H9 (cell line): ENCODE measurements around the gene DNAJB5. TPM values are rescaled to one million over a fixed set of nuclear protein-coding genes. Genes with fewer than 3 reads are reported as not detected.

ENCODE experiments used
- DNase-seq: peaks from one replicate; pipeline ENCODE4 v3.0.0-alpha.2; 2017
- H2AFZ ChIP-seq: one replicate; pipeline ENCODE4 v1.6.1; 2013; ENCODE audit warnings: mild to moderate bottlenecking, low read length, control low read depth, moderate library complexity
- H2AK5ac ChIP-seq: 2 replicates; pipeline ENCODE4 v1.6.1; 2013; ENCODE audit warnings: low read length, control low read depth, mixed read lengths; ENCODE audit not compliant: insufficient read length
- H2BK120ac ChIP-seq: one replicate; pipeline ENCODE4 v1.6.1; 2013; ENCODE audit warnings: low read depth, mild to moderate bottlenecking, low read length, control low read depth, inconsistent platforms; ENCODE audit not compliant: poor library complexity, severe bottlenecking
- H2BK12ac ChIP-seq: 2 replicates; pipeline ENCODE4 v1.6.1; 2013; ENCODE audit warnings: low read length, control low read depth, mixed read lengths, low read depth; ENCODE audit not compliant: insufficient read length
- H2BK15ac ChIP-seq: 2 replicates; pipeline ENCODE4 v1.6.1; 2013; ENCODE audit warnings: low read depth, low read length, control low read depth
- H2BK20ac ChIP-seq: one replicate; pipeline ENCODE4 v1.6.1; 2013; ENCODE audit warnings: low read depth, mild to moderate bottlenecking, low read length, control low read depth, inconsistent platforms; ENCODE audit not compliant: poor library complexity, severe bottlenecking
- H2BK5ac ChIP-seq: 2 replicates; pipeline ENCODE4 v1.6.1; 2013; ENCODE audit warnings: low read length, control low read depth, mixed read lengths; ENCODE audit not compliant: insufficient read length
- H3K14ac ChIP-seq: 2 replicates; pipeline ENCODE4 v1.6.1; 2013; ENCODE audit warnings: low read length, control low read depth; ENCODE audit not compliant: insufficient read depth
- H3K18ac ChIP-seq: 2 replicates; pipeline ENCODE4 v1.6.1; 2013; ENCODE audit warnings: low read depth, mild to moderate bottlenecking, mixed read lengths, low read length, control low read depth; ENCODE audit not compliant: insufficient read length
- H3K23ac ChIP-seq: 2 replicates; pipeline ENCODE4 v1.6.1; 2013; ENCODE audit warnings: low read length, control low read depth, mixed read lengths, low read depth; ENCODE audit not compliant: insufficient read length
- H3K23me2 ChIP-seq: 2 replicates; pipeline ENCODE4 v1.6.1; 2013; ENCODE audit warnings: low read depth, mild to moderate bottlenecking, mixed read lengths, low read length, control low read depth; ENCODE audit not compliant: insufficient read length, poor library complexity, severe bottlenecking
- H3K27ac ChIP-seq: 2 replicates; pipeline ENCODE4 v1.5.1; 2013; ENCODE audit warnings: low read length, control low read depth, mixed read lengths, low read depth; ENCODE audit not compliant: insufficient read length
- H3K27me3 ChIP-seq: 2 replicates; pipeline ENCODE4 v1.6.1; 2013; ENCODE audit warnings: low read length, control low read depth, inconsistent platforms; ENCODE audit not compliant: insufficient read depth
- H3K4ac ChIP-seq: 2 replicates; pipeline ENCODE4 v1.6.1; 2013; ENCODE audit warnings: low read depth, mild to moderate bottlenecking, control low read depth, inconsistent platforms, low read length, moderate library complexity
- H3K4me1 ChIP-seq: 2 replicates; pipeline ENCODE4 v1.6.1; 2013; ENCODE audit warnings: low read length, control low read depth, inconsistent platforms; ENCODE audit not compliant: insufficient read depth
- H3K4me2 ChIP-seq: 2 replicates; pipeline ENCODE4 v1.6.1; 2013; ENCODE audit warnings: low read length, control low read depth, mixed read lengths; ENCODE audit not compliant: insufficient read length, insufficient read depth
- H3K56ac ChIP-seq: 2 replicates; pipeline ENCODE4 v1.6.1; 2013; ENCODE audit warnings: low read depth, mild to moderate bottlenecking, mixed read lengths, low read length, control low read depth; ENCODE audit not compliant: insufficient read length
- H3K79me1 ChIP-seq: 2 replicates; pipeline ENCODE4 v1.6.1; 2013; ENCODE audit warnings: low read depth, mild to moderate bottlenecking, moderate library complexity, low read length, control low read depth, inconsistent platforms; ENCODE audit not compliant: insufficient read depth, poor library complexity, severe bottlenecking
- H3K79me2 ChIP-seq: 2 replicates; pipeline ENCODE4 v1.6.1; 2013; ENCODE audit warnings: low read length, control low read depth, inconsistent platforms; ENCODE audit not compliant: insufficient read depth
- H3K9ac ChIP-seq: 2 replicates; pipeline ENCODE4 v1.6.1; 2013; ENCODE audit warnings: low read length, control low read depth, mixed read lengths; ENCODE audit not compliant: insufficient read length; ENCODE audit errors: extremely low read depth
- H3K9me3 ChIP-seq: one replicate; pipeline ENCODE4 v1.6.1; 2013; ENCODE audit warnings: low read depth, low read length, inconsistent platforms; ENCODE audit not compliant: control insufficient read depth
- H3T11ph ChIP-seq: one replicate; pipeline ENCODE4 v1.6.1; 2013; ENCODE audit warnings: mild to moderate bottlenecking, low read length, control low read depth, inconsistent platforms
- H4K20me1 ChIP-seq: one replicate; pipeline ENCODE4 v1.6.1; 2013; ENCODE audit not compliant: control insufficient read depth, insufficient read length, insufficient read depth
- H4K5ac ChIP-seq: 2 replicates; pipeline ENCODE4 v1.6.1; 2013; ENCODE audit warnings: low read depth, mild to moderate bottlenecking, mixed read lengths, low read length, control low read depth; ENCODE audit not compliant: insufficient read length
- H4K8ac ChIP-seq: replicated peaks from 2 replicates; pipeline ENCODE4 v1.6.1; 2013; ENCODE audit warnings: low read length, control low read depth, mixed read lengths, low read depth; ENCODE audit not compliant: insufficient read length
- H4K91ac ChIP-seq: 2 replicates; pipeline ENCODE4 v1.6.1; 2013; ENCODE audit warnings: low read depth, mild to moderate bottlenecking, moderate library complexity, mixed read lengths, low read length, control low read depth; ENCODE audit not compliant: insufficient read length
- H3K27ac Mint-ChIP-seq, 3 experiments: 2 replicates in 2 of 3; 3 replicates in 1 of 3; pipeline ENCODE4 v1.8.0; 2020 to 2021; ENCODE audit warnings: mixed read lengths in 3 of 3, mild to moderate bottlenecking in 1 of 3, moderate library complexity in 1 of 3
- H3K27me3 Mint-ChIP-seq: 2 replicates; pipeline ENCODE4 v1.8.0; 2021; ENCODE audit warnings: low read depth, mild to moderate bottlenecking, moderate library complexity, mixed read lengths
- H3K36me3 Mint-ChIP-seq, 3 experiments: 2 replicates in 2 of 3; 3 replicates in 1 of 3; pipeline ENCODE4 v1.8.0; 2020 to 2021; ENCODE audit warnings: low read depth in 3 of 3, mixed read lengths in 3 of 3; ENCODE audit not compliant: insufficient read depth in 1 of 3
- H3K4me1 Mint-ChIP-seq, 2 experiments: 2 replicates each; pipeline ENCODE4 v1.8.0; 2020; ENCODE audit warnings: mixed read lengths in 2 of 2
- H3K4me3 Mint-ChIP-seq, 2 experiments: 2 replicates in 1 of 2; 3 replicates in 1 of 2; pipeline ENCODE4 v1.8.0; 2020 to 2021; ENCODE audit warnings: mild to moderate bottlenecking in 2 of 2, mixed read lengths in 2 of 2, moderate library complexity in 1 of 2
- H3K9me3 Mint-ChIP-seq, 2 experiments: 2 replicates in 1 of 2; 3 replicates in 1 of 2; pipeline ENCODE4 v1.8.0; 2020; ENCODE audit warnings: mild to moderate bottlenecking in 2 of 2, mixed read lengths in 2 of 2, moderate library complexity in 1 of 2
- CTCF ChIP-seq: fragments of 200-600 bp; sonication (generic); conservative IDR thresholded peaks from 3 replicates; pipeline ENCODE4 v1.8.0; 2021; ENCODE audit warnings: antibody characterized with exemption, mild to moderate bottlenecking
- WGBS: extraction: QIAGEN DNeasy Blood & Tissue Kit; methylation state at CpG from one replicate; pipeline ENCODE4 v1.1.7; 2013; ENCODE audit warnings: missing lambda C conversion rate, low lambda C conversion rate, mixed read lengths; ENCODE audit not compliant: insufficient read length; ENCODE audit errors: extremely low coverage; 5-methylcytosine and 5-hydroxymethylcytosine counted together
- total RNA-seq: library from RNA; stranded (reverse); gene quantifications from 2 replicates; pipeline ENCODE4 v1.2.1, GENCODE V29; 2021

The DNAJB5 gene
- total RNA-seq, 1 experiment from 2014 or later = 38.9 TPM

- no peak overlapping the region for H3K4ac ChIP-seq
- TF ChIP-seq CTCF = no peak
- Mint-ChIP-seq H3K4me3 (no peak overlapping the region), H3K9me3 (peaks cover 0 to 2% of the 10 kb centered on the region in 2 experiments; a peak in 2 of 5 replicates), H3K4me1 (peaks cover 35 to 44% of the 10 kb centered on the region in 2 experiments), H3K27ac (no peak overlapping the region), H3K27me3 (no peaks in the 10 kb centered on the region), H3K36me3 (peaks cover 2 to 14% (median 8%) of the 10 kb centered on the region in 3 experiments; a peak in 6 of 7 replicates)
- H3K4me1 ChIP-seq = peaks cover 8% of the 10 kb centered on the region; the same call in 1 of the 2 replicates
- H3K9ac ChIP-seq = no peak overlapping the region
- no peak overlapping the region for H3T11ph ChIP-seq
- no peak overlapping the region for H3K4me2 ChIP-seq
- no peak overlapping the region for H4K91ac ChIP-seq
- H3K79me2 ChIP-seq = no peaks in the 10 kb centered on the region
- H3K23me2 ChIP-seq = no peaks in the 10 kb centered on the region
- H2BK15ac ChIP-seq = no peak overlapping the region
- no peak overlapping the region for H4K8ac ChIP-seq
- H3K23ac ChIP-seq = no peak overlapping the region
- no peak for DNase-seq
- H3K79me1 ChIP-seq = no peaks in the 10 kb centered on the region
- H3K9me3 ChIP-seq = no peaks in the 10 kb centered on the region
- no peak overlapping the region for H2BK120ac ChIP-seq
- H2BK5ac ChIP-seq = no peak overlapping the region
- H2BK12ac ChIP-seq = no peak overlapping the region
- H3K14ac ChIP-seq = no peak overlapping the region
- no CpG with 5 or more reads among the region's 2 CpGs for WGBS
- H4K5ac ChIP-seq = no peak overlapping the region
- no peak overlapping the region for H3K56ac ChIP-seq
- no peak overlapping the region for H2AK5ac ChIP-seq
- no peak overlapping the region for H3K27ac ChIP-seq
- no peak overlapping the region for H2AFZ ChIP-seq
- no peaks in the 10 kb centered on the region for H4K20me1 ChIP-seq
- H2BK20ac ChIP-seq = peak overlapping the region; percentile 64
- H3K27me3 ChIP-seq = no peaks in the 10 kb centered on the region
- H3K18ac ChIP-seq = no peak overlapping the region
Observed at GRCh38 chr9:35001803-35002502, 12.4 kb downstream of the DNAJB5 start.
